MG63 (cell line): Measurements from ENCODE around the gene GLB1L. TPM values are rescaled to one million over a fixed set of nuclear protein-coding genes. Genes with fewer than 3 reads are reported as not detected.
"Not testable (repeated sequence)": the region's sequence is repeated elsewhere in the genome, so short reads cannot be mapped to it uniquely, and the experiment has no call there.

Source experiments
- DNase-seq: peaks from one replicate; pipeline ENCODE4 v3.0.0-alpha.2; 2020
- H3K27me3 ChIP-seq: fragments of 250-450 bp; sonication (Bioruptor Pico); 2 replicates; pipeline ENCODE4 v1.5.1; 2020; ENCODE audit warnings: mild to moderate bottlenecking, moderate library complexity
- H3K36me3 ChIP-seq: fragments of 250-450 bp; sonication (Bioruptor Pico); 2 replicates; pipeline ENCODE4 v1.5.1; 2020; ENCODE audit warnings: mild to moderate bottlenecking, moderate library complexity
- H3K4me3 ChIP-seq: fragments of 250-450 bp; sonication (Bioruptor Pico); 2 replicates; pipeline ENCODE4 v1.5.1; 2020; ENCODE audit warnings: mild to moderate bottlenecking, moderate library complexity
- H3K9me3 ChIP-seq: fragments of 250-450 bp; sonication (Bioruptor Pico); 2 replicates; pipeline ENCODE4 v1.5.1; 2020; ENCODE audit warnings: mild to moderate bottlenecking, moderate library complexity
- total RNA-seq: library from RNA; depleted of rRNA; stranded (reverse); fragments of >200 nt; shearing (Covaris generic); gene quantifications from 2 replicates; pipeline ENCODE4 v1.2.3, GENCODE V29; 2014; ENCODE audit warnings: low replicate concordance; rRNA removed

GLB1L gene
- total RNA-seq, 1 experiment from 2014 or later = 13.0 TPM

DNA sequence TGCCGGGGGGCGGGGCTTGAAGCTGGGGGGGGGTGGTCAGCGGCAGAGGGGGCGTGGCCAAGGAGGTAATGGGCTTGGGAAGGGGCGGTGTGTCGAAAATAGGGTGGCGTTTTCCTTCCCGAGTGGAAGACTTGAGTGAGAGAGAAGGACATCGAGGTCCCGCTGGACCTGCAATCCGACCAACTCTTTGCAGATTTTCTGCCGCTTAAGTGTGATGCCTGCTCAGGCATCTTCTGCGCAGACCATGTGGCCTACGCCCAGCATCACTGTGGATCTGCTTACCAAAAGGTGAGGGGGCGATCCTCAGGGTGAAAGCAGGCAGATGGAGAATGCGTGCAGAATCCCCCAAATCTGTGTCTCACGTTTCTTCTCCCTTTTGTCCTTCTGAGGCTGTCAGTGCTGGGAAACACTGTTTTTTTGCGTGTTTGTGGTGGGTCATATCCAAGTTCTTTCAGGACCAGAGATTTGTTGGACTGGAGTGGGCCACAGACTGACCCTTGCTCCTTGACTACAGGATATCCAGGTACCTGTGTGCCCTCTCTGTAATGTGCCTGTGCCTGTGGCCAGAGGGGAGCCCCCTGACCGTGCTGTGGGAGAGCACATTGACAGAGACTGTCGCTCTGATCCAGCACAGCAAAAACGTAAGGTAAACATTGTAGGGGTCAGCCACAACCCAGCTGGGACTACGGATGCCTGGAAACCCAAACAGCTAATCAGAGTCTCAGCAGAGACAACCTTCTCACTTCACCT lies 37.9 kb downstream of the GLB1L start:
- no peaks in the 10 kb centered on the region for H3K9me3 ChIP-seq
- peak overlapping the region; percentile 72 for H3K4me3 ChIP-seq
- no peak for DNase-seq
- no peaks in the 10 kb centered on the region for H3K27me3 ChIP-seq
- peaks cover 34% of the 10 kb centered on the region for H3K36me3 ChIP-seq

DNA sequence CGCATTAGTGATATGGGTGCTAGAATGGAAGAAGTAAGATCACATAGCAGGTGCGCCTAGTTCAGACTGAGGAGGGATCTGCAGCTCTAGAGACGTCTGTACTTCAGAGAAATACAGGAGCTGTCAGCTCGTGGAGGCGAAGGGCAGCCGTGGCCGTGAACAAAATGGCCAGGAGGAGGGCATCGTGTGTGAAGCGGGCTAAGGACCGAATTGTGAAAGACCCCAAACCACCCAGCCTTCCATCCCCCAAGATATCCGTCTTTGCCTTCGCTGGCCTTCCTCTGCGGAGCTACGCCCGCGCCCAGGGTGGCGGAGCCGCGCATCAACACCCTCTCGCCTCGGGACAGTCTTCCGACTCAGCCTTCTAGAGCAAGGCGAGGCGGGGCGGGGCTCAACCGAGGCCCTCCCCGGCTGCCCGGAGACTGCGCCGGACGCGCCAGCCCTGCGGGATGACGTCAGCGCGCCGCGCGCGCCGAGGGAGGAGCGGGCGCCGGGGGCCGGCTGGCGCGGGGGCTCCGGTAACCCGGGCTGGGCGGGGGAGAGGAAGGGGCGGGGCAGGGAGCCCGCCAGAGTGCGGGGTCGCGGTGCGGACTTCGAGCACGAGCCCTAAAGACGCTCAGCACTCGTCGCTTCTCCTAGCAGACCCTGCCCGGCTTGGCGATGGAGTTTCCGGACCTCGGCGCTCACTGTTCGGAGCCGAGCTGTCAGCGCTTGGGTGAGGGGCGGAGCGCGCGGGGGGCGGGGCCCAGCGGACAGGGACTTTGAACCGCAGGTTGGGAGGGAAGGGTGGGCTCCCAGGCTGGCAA lies 38.7 kb downstream of the GLB1L start, which contains the start of gene ZFAND2B:
ZFAND2B (plus strand) TSS at position 455 of the 806 bp plus-strand sequence; CDS start at position 661, 206 bp downstream.
- Histone ChIP-seq H3K36me3 (peaks cover 29% of the 10 kb centered on the region), H3K9me3 (no peaks in the 10 kb centered on the region), H3K4me3 (peak within 1 kb of the TSS; percentile 72)

DNA sequence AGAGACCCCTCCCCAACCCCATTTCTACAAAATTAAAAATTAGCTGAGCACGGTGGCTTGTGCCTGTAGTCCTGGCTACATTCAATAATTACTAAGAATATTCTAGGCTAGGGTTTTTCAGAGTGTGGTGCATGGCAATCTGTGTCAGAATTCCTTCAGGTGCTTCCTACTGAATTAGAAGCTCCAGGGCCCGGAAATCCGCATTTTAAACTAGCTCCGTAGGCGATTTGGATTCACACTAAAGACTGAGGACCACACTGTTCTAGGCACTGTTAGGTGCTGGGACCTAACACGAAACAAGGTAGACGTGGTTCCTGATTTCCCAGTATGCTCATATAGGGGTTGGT lies 39.3 kb downstream of the GLB1L start:
- H3K4me3 ChIP-seq = peak overlapping the region; percentile 72
- H3K27me3 ChIP-seq = no peaks in the 10 kb centered on the region
- H3K9me3 ChIP-seq = no peaks in the 10 kb centered on the region
- no peak for DNase-seq
- peaks cover 29% of the 10 kb centered on the region for H3K36me3 ChIP-seq

More for the DNA sequence above, 38.7 kb downstream of the GLB1L start, which contains the start of gene ZFAND2B:
- peak; percentile 93 for DNase-seq
- H3K27me3 ChIP-seq = no peaks in the 10 kb centered on the region

DNA sequence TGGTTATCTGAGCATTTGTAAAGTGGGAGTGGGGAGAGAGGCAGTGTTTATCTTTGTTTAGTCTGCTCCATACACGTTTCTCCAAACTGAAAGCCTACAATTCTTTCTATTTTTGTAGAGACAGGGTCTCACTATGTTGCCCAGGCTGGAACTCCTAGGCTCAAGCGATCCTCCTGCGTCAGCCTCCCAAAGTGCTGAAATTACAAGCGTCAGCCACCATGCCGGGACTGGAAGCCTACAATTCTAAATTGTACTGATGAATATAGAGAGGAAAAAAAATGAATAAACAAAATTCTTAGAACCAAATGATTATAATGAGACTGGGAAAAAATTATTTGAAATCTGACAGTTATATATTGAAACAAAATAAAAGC lies 40.1 kb downstream of the GLB1L start:
- Histone ChIP-seq H3K4me3 (no peak overlapping the region), H3K36me3 (peaks cover 23% of the 10 kb centered on the region), H3K9me3 (no peaks in the 10 kb centered on the region), H3K27me3 (no peaks in the 10 kb centered on the region)
- DNase-seq = no peak

DNA sequence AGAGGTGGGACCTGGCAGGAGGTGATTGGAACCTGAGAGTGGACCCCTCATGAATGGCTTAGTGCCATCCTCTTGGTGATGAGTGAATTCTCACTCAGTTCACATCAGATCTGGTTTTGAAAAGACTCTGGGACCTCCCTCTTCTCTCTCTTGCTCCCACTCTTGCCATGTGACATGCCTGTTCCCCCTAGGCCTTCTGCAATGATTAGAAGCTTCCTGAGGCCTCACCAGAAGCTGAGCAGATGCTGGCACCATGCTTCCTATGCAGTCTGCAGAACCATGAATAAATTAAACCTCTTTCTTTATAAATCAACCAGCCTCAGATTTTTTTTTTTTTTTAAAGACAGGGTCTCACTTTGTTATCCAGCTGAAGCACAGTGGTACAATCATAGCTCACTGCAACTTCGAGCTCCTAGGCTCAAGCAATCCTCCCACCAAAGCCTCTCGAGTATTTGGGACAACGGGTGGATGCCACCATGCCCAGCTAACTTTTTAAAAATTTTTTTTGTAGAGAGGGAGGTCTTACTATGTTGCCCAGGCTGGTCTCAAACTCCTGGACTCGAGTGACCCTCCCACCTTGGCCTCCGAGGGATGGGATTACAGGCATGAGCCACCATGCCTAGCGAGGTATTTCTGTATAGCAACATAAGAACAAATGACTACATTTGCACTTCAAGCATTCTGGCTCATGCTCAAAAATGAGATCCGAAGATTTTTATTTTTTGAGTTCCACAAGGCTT lies 40.6 kb downstream of the GLB1L start:
- Histone ChIP-seq H3K4me3 (no peak overlapping the region), H3K27me3 (no peaks in the 10 kb centered on the region), H3K9me3 (no peaks in the 10 kb centered on the region), H3K36me3 (peaks cover 20% of the 10 kb centered on the region)
- no peak for DNase-seq

DNA sequence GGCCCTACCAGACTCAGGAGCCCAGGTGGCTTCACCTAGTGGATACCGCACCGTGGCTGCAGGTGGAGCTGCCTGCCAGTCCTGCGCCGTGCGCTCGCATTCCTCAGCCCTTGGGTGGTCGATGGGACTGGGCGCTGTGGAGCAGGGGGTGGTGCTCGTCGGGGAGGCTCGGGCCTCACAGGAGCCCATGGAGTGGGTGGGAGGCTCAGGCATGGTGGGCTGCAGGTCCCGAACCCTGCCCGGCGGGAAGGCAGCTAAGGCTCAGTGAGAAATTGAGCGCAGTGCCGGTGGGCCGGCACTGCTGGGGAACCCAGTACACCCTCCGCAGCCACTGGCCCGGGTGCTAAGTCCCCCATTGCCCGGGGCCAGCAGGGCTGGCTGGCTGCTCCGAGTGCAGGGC lies 43.9 kb downstream of the GLB1L start:
- not testable (repeated sequence) for DNase-seq, H3K4me3 ChIP-seq, H3K27me3 ChIP-seq, H3K36me3 ChIP-seq, H3K9me3 ChIP-seq

DNA sequence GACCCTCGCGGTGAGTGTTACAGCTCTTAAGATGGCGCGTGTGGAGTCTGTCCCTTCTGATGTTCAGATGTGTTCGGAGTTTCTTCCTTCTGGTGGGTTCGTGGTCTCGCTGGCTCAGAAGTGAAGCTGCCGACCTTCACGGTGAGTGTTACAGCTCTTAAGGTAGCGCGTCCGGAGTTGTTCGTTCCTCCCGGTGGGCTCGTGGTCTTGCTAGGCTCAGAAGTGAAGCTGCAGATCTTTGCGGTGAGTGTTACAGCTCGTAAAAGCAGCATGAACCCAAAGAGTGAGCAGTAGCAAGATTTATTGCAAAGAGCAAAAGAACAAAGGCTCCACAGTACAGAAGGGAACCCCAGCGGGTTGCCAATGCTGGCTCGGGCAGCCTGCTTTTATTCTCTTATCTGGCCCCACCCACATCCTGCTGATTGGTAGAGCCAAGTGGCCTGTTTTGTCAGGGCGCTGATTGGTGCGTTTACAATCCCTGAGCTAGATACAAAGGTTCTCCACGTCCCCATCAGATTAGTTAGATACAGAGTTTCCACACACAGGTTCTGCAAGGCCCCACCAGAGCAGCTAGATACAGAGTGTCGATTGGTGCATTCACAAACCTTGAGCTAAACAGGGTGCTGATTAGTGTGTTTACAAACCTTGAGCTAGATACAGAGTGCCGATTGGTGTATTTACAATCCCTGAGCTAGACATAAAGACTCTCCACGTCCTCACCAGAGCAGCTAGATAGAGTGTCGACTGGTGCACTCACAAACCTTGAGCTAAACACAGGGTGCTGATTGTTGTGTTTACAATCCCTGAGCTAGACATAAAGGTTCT lies 44.5 kb downstream of the GLB1L start:
- not testable (repeated sequence) for H3K9me3 ChIP-seq, DNase-seq, H3K4me3 ChIP-seq, H3K27me3 ChIP-seq, H3K36me3 ChIP-seq

DNA sequence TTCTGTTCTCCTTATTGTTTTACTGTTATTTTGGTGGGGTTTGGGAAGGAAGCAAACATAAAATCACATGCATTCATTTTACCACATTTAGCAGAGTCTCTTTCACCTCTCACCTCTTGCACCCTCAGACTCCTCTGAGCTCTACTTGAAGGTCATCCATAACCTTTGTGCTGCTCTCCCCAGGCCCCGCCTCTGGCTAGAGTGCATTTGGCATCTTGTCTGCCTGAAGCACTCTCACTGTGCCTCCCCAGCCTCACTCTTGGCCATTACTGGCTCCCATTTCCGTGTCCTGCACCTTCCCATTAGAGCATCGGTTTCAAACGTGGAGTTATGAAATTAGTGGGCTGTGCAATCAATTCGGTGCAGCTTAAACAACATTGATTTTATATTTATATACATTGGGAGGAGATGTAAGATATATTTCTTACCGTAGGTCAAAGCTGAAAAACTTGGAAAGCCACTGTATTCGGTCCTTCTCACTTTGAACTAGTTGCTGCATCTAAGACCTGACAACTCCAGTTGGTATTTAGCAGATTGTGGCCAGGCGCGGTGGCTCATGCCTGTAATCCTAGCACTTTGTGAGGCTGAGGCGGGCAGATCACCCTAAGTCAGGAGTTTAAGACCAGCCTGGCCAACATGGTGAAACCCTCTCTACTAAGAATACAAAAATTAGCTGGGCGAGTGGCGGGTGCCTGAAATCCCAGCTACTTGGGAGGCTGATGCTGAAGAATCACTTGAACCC lies 45.6 kb downstream of the GLB1L start:
- no peak for DNase-seq
- Histone ChIP-seq H3K27me3 (no peaks in the 10 kb centered on the region; the same call in 1 of the 2 replicates), H3K9me3 (no peaks in the 10 kb centered on the region), H3K4me3 (no peak overlapping the region), H3K36me3 (no peaks in the 10 kb centered on the region)

DNA sequence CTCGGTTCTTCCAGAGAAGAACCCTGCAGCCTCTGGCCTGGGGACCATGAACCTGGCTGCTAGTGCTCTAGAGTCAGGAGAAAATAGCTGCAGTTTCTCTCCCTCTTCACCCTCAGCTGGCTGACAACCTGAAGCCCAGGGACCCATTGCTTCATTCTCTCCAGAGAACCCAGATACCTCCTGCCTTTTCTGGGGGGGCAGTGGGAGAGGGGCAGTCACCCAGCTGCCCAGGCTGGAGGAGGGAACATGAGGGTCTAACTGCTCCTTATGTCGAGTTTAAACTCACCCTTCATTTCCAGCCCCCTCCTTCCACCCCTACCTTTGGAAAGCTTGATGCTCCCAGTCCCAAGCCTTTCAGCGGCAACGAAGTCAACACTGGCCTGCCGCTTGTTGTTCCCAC lies 46.3 kb downstream of the GLB1L start:
- H3K36me3 ChIP-seq = no peaks in the 10 kb centered on the region
- DNase-seq = no peak

DNA sequence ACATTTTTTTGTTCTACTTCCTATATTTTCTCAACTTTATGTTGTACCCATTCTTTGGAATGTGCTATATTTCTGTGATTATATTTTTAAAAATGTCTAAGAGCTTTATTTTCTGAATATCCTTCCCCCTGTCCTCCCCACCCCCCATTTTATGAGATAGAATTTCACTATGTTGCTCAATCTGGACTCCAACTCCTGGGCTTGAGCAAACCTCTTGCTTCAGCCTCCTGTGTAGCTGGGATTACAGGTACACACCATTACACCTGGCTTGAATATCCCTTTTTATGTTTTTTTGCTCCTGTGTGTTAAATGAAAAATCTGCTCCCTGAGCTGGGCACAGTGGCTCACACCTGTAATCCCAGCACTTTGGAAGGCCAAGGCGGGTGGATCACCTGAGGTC lies 47.9 kb downstream of the GLB1L start:
- Histone ChIP-seq H3K36me3 (no peaks in the 10 kb centered on the region), H3K27me3 (no peaks in the 10 kb centered on the region; the same call in 1 of the 2 replicates), H3K9me3 (no peaks in the 10 kb centered on the region), H3K4me3 (no peak overlapping the region)
- DNase-seq = no peak

More for the DNA sequence above, 46.3 kb downstream of the GLB1L start:
- Histone ChIP-seq H3K9me3 (no peaks in the 10 kb centered on the region), H3K27me3 (no peaks in the 10 kb centered on the region; the same call in 1 of the 2 replicates), H3K4me3 (no peak overlapping the region)

DNA sequence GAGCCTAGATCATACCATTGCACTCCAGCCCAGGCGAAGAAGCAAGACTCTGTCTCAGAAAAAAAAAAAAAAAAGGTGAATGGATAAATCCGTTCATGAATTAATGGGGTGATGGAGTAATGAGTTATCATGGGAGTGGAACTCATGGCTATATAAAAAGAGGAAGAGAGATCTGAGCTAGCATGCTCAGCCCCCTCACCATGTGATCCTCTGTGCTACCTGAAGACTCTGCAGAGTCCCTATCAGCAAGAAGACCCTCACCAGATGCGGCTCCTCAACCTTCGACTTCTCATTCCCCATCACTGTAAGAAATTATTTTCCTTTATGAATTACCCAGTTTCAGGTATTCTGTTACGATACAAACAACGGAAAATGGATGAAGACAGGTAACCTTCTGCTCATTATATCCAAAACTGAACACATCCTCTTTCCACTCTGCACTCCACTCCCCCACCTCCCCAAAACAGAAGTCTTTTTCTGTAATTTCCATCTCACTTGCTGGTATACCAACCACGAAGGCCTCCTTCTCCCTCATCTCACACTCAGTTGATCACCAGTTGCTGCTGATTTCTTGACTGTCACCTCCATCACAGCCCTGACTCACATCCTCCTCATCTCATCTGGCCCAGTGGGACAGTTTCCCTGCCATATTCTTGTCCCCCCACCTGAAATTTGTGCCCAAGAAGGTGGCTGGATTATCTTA lies 58.3 kb downstream of the GLB1L start:
- Histone ChIP-seq H3K9me3 (no peaks in the 10 kb centered on the region), H3K27me3 (no peaks in the 10 kb centered on the region), H3K4me3 (no peak overlapping the region), H3K36me3 (peaks cover 19% of the 10 kb centered on the region)
- DNase-seq = no peak

Other genes with a start within 250 kb of the GLB1L start
- gene CFAP65, start 203.9 kb downstream of the GLB1L start, total RNA-seq = 0.03 TPM in 1 of 2 replicates, not detected in the other
- gene IHH, start 184.5 kb downstream of the GLB1L start, total RNA-seq = 0.16 TPM in 1 of 2 replicates, not detected in the other
- gene NHEJ1, start 84.6 kb downstream of the GLB1L start, total RNA-seq = 20.9 and 22.6 TPM in 2 replicates
- gene SLC23A3, start 75.4 kb downstream of the GLB1L start, total RNA-seq = not detected in 2 replicates
- 35.2 and 40.6 TPM in 2 replicates for gene CNPPD1, start 68.5 kb downstream of the GLB1L start, total RNA-seq
- gene RETREG2, start 67.2 kb downstream of the GLB1L start, total RNA-seq = 52.2 and 85.4 TPM in 2 replicates
- 43.3 and 72.7 TPM in 2 replicates for gene ZFAND2B, start 38.7 kb downstream of the GLB1L start, total RNA-seq
- 15.5 and 31.7 TPM in 2 replicates for gene ABCB6, start 26.5 kb downstream of the GLB1L start, total RNA-seq
- gene ATG9A, start 15.8 kb downstream of the GLB1L start, total RNA-seq = 74.5 and 90.6 TPM in 2 replicates
- 21.3 and 23.4 TPM in 2 replicates for gene ANKZF1, start 15.6 kb downstream of the GLB1L start, total RNA-seq
- gene STK16, start within 50 bp of the GLB1L start, total RNA-seq = 14.4 and 26.0 TPM in 2 replicates
- gene TUBA4B, start 7.8 kb upstream of the GLB1L start, total RNA-seq = not detected in 2 replicates
- gene TUBA4A, start 8.5 kb upstream of the GLB1L start, total RNA-seq = 3.1 and 7.7 TPM in 2 replicates
- gene DNAJB2, start 33.9 kb upstream of the GLB1L start, total RNA-seq = 55.0 and 56.4 TPM in 2 replicates
- gene PTPRN, start 64.0 kb upstream of the GLB1L start, total RNA-seq = not detected in 2 replicates
- not detected in 2 replicates for gene RESP18, start 87.3 kb upstream of the GLB1L start, total RNA-seq
- gene DNPEP, start 142.5 kb upstream of the GLB1L start, total RNA-seq = 56.4 and 73.1 TPM in 2 replicates
- 3.8 and 22.6 TPM in 2 replicates for gene DES, start 172.9 kb upstream of the GLB1L start, total RNA-seq
- gene SPEG, start 189.4 kb upstream of the GLB1L start, total RNA-seq = 11.6 and 12.6 TPM in 2 replicates